Fibroblast of the aortic adventitia (primary cell): ENCODE data around the gene ARID5B. TPM values are rescaled to one million over a fixed set of nuclear protein-coding genes. Genes with fewer than 3 reads are reported as not detected.
A peak's percentile ranks its signal among the peaks of the same experiment; 100 is the strongest.

Source experiments
- DNase-seq: peaks from one replicate; pipeline ENCODE4 v3.0.0-alpha.2; 2010; ENCODE audit warnings: low read depth
- H3K4me3 ChIP-seq: 2 replicates; pipeline ENCODE4 v1.5.1; 2011; ENCODE audit warnings: low read depth, mild to moderate bottlenecking, control low read depth, low read length, moderate library complexity
- CTCF ChIP-seq: IDR thresholded peaks from 2 replicates; pipeline ENCODE4 v1.5.1; 2011; ENCODE audit warnings: mild to moderate bottlenecking, low read length, control low read depth, inconsistent platforms; ENCODE audit not compliant: insufficient read depth
- total RNA-seq: library from RNA; depleted of rRNA; stranded (reverse); fragments of >200 nt; gene quantifications from 2 replicates; pipeline ENCODE4 v1.2.3, GENCODE V29; 2012; ENCODE audit warnings: low replicate concordance

The ARID5B gene
- total RNA-seq, 1 donor: 87.9 TPM

- TF ChIP-seq CTCF: no peak
- H3K4me3 ChIP-seq: peak overlapping the region; percentile 43
- DNase-seq: no peak
Observed at GRCh38 chr10:61899663-61899996, 1.9 kb upstream of the ARID5B start.

GRCh38 chr10:61899997-61900828 lies 1.3 kb upstream of the ARID5B start:
- no peak for TF ChIP-seq CTCF
- H3K4me3 ChIP-seq: peak overlapping the region; percentile 92
- peak; percentile 84 for DNase-seq

- no peak for TF ChIP-seq CTCF
- DNase-seq: peak; percentile 54
- peak overlapping the region; percentile 92 for H3K4me3 ChIP-seq
Observed at GRCh38 chr10:61901829-61902444, 438 bp downstream of the ARID5B start.

GRCh38 chr10:61902445-61903220 lies 1.1 kb downstream of the ARID5B start:
- DNase-seq: peak; percentile 73
- peak overlapping the region; percentile 92 for H3K4me3 ChIP-seq
- peak; percentile 20 for TF ChIP-seq CTCF

GRCh38 chr10:61903221-61903927 lies 1.9 kb downstream of the ARID5B start:
- peak; percentile 66 for DNase-seq
- TF ChIP-seq CTCF: peak; percentile 24
- peak overlapping the region; percentile 92 for H3K4me3 ChIP-seq

GRCh38 chr10:61903928-61904344 lies 2.4 kb downstream of the ARID5B start:
- no peak for DNase-seq
- H3K4me3 ChIP-seq: peak overlapping the region; percentile 92
- no peak for TF ChIP-seq CTCF
